OCI-LY7 (cell line): ENCODE data around the gene HMCN1. TPM values are rescaled to one million over a fixed set of nuclear protein-coding genes. Genes with fewer than 3 reads are reported as not detected.

Source experiments
- BruUV-seq: library from RNA; stranded (reverse); fragments of 400-500 nt; replicated peaks from 2 replicates; lab custom pipeline; 2021; lab: Mats Ljungman, UMichigan
- CTCF ChIA-PET: fragments of 300-600 bp; sonication (Branson Sonifier 250); formaldehyde crosslinking; loops from one replicate; lab custom pipeline; 2022; ENCODE audit warnings: antibody characterized with exemption; ENCODE audit not compliant: unreplicated experiment; lab: Charles Lee
- POLR2A ChIA-PET: fragments of 300-600 bp; sonication (Branson Sonifier 250); formaldehyde crosslinking; loops from one replicate; lab custom pipeline; 2022; ENCODE audit warnings: antibody characterized with exemption; lab: Charles Lee
- DNase-seq: peaks from one replicate; pipeline ENCODE4 v3.0.0-alpha.2; 2015; ENCODE audit warnings: low spot score
- H2AFZ ChIP-seq: fragments of 200-600 bp; sonication (generic), shearing (Covaris generic); 2 replicates; pipeline ENCODE4 v1.6.1; 2014; ENCODE audit warnings: mild to moderate bottlenecking, antibody characterized with exemption, low read length, moderate library complexity
- H3K27ac ChIP-seq: fragments of 200-600 bp; sonication (generic); 2 replicates; pipeline ENCODE4 v1.5.1; 2014; ENCODE audit warnings: mixed run types, low read depth, mild to moderate bottlenecking, moderate library complexity, low read length, inconsistent platforms; ENCODE audit not compliant: poor library complexity, severe bottlenecking
- H3K36me3 ChIP-seq: fragments of 200-600 bp; sonication (generic); 2 replicates; pipeline ENCODE4 v1.6.1; 2014; ENCODE audit warnings: mild to moderate bottlenecking, antibody characterized with exemption, low read length, moderate library complexity, mixed read lengths; ENCODE audit not compliant: insufficient read depth
- H3K4me1 ChIP-seq: fragments of 200-600 bp; sonication (generic); 2 replicates; pipeline ENCODE4 v1.5.1; 2014; ENCODE audit warnings: mild to moderate bottlenecking, low read length; ENCODE audit not compliant: insufficient read depth, poor library complexity, severe bottlenecking
- H3K4me2 ChIP-seq: fragments of 200-600 bp; sonication (generic); 2 replicates; pipeline ENCODE4 v1.6.1; 2014; ENCODE audit warnings: mild to moderate bottlenecking, low read length
- H3K4me3 ChIP-seq: fragments of 200-600 bp; sonication (generic); 2 replicates; pipeline ENCODE4 v1.5.1; 2014; ENCODE audit warnings: mild to moderate bottlenecking, low read depth, low read length; ENCODE audit not compliant: poor library complexity, severe bottlenecking
- H3K79me2 ChIP-seq: fragments of 200-600 bp; sonication (generic); 2 replicates; pipeline ENCODE4 v1.6.1; 2016; ENCODE audit warnings: low read depth, mild to moderate bottlenecking, low read length, moderate library complexity, mixed read lengths; ENCODE audit not compliant: insufficient read depth
- H3K9me2 ChIP-seq: fragments of 200-600 bp; sonication (generic); 2 replicates; pipeline ENCODE4 v1.6.1; 2016; ENCODE audit warnings: mild to moderate bottlenecking, low read length, mixed read lengths; ENCODE audit not compliant: insufficient read depth
- H3K9me3 ChIP-seq: fragments of 200-600 bp; sonication (generic); 2 replicates; pipeline ENCODE4 v1.6.1; 2014; ENCODE audit warnings: mild to moderate bottlenecking, mixed run types, low read length, mixed read lengths
- H4K20me1 ChIP-seq: fragments of 200-600 bp; sonication (generic); 2 replicates; pipeline ENCODE4 v1.6.1; 2014; ENCODE audit warnings: mild to moderate bottlenecking, antibody characterized with exemption, low read length, moderate library complexity, mixed read lengths; ENCODE audit not compliant: insufficient read depth
- CTCF ChIP-seq: fragments of 200-600 bp; sonication (generic); conservative IDR thresholded peaks from 2 replicates; pipeline ENCODE4 v1.5.1; 2014; ENCODE audit warnings: mild to moderate bottlenecking, antibody characterized with exemption, low read length, moderate library complexity, mixed read lengths
- EZH2phosphoT487 ChIP-seq: fragments of 200-600 bp; sonication (generic); IDR thresholded peaks from 2 replicates; pipeline ENCODE4 v1.6.1; 2018; ENCODE audit warnings: low read depth, borderline replicate concordance, mild to moderate bottlenecking, mixed run types, antibody characterized with exemption, low read length, moderate library complexity, mixed read lengths
- intact Hi-C: fragments of 100-400 bp; cut with micrococcal nuclease; formaldehyde crosslinking; loops from one replicate; pipeline ENCODE4 v1.10.0; 2022; ENCODE audit not compliant: unreplicated experiment
- total RNA-seq, 2 experiments: library from RNA; depleted of rRNA in 1 of 2; stranded (reverse); fragments of >200 nt in 1 of 2; shearing (Covaris generic) in 1 of 2; gene quantifications; 2 replicates each; pipeline ENCODE4 v1.2.3, GENCODE V29; 2014 to 2022

The HMCN1 gene
- total RNA-seq, 2 experiments from 2014 or later, result 0.02 TPM; not detected in 1

- Histone ChIP-seq H3K27ac (no peak overlapping the region), H3K36me3 (no peaks in the 10 kb centered on the region), H3K4me2 (no peak overlapping the region), H3K9me3 (no peaks in the 10 kb centered on the region), H3K79me2 (no peaks in the 10 kb centered on the region), H3K4me3 (no peak overlapping the region), H3K9me2 (no peaks in the 10 kb centered on the region; the same call in 1 of the 2 replicates), H3K4me1 (no peaks in the 10 kb centered on the region), H4K20me1 (no peaks in the 10 kb centered on the region), H2AFZ (no peak overlapping the region)
- ChIA-PET CTCF (no interaction called here), POLR2A (no interaction called here)
- no peak for DNase-seq
- no TSS peak for BruUV-seq
- no peak for TF ChIP-seq CTCF
- no peak for TF ChIP-seq EZH2phosphoT487
- intact Hi-C loops, result no loop called here
These were observed 18.1 kb upstream of the HMCN1 start for GRCh38 chr1:185716095-185716494.

GRCh38 chr1:185719021-185719420, 15.2 kb upstream of the HMCN1 start:
- no peak overlapping the region for H3K4me3 ChIP-seq
- CTCF ChIA-PET, result interaction anchor here (1.5 kb wide), 1 partner anchor 13 kb away, joined by 5 read pairs; no protein-coding TSS in a partner anchor
- no TSS peak for BruUV-seq
- H3K79me2 ChIP-seq, result no peaks in the 10 kb centered on the region
- H3K36me3 ChIP-seq, result no peaks in the 10 kb centered on the region
- no peaks in the 10 kb centered on the region for H4K20me1 ChIP-seq
- no peak for DNase-seq
- no peak overlapping the region for H3K27ac ChIP-seq
- no peaks in the 10 kb centered on the region; the same call in 1 of the 2 replicates for H3K9me2 ChIP-seq
- intact Hi-C loops, result loop anchor here (1.0 kb wide), 1 partner anchor 493 kb away; no protein-coding TSS in a partner anchor
- POLR2A ChIA-PET, result interaction anchor here (0.6 kb wide), 1 partner anchor 193 kb away, joined by 3 read pairs; no protein-coding TSS in a partner anchor
- TF ChIP-seq EZH2phosphoT487 (no peak), CTCF (no peak)
- H3K9me3 ChIP-seq, result no peaks in the 10 kb centered on the region
- H3K4me1 ChIP-seq, result no peaks in the 10 kb centered on the region
- no peak overlapping the region for H2AFZ ChIP-seq
- no peak overlapping the region for H3K4me2 ChIP-seq

- no TSS peak for BruUV-seq
- ChIA-PET POLR2A (interaction anchor here (1.0 kb wide), 1 partner anchor 40 kb away, joined by 3 read pairs; no protein-coding TSS in a partner anchor), CTCF (interaction anchor here (1.5 kb wide), 1 partner anchor 12 kb away, joined by 5 read pairs; no protein-coding TSS in a partner anchor)
- intact Hi-C loops, result no loop called here
- Histone ChIP-seq H3K9me2 (no peaks in the 10 kb centered on the region; the same call in 1 of the 2 replicates), H3K9me3 (no peaks in the 10 kb centered on the region), H2AFZ (no peak overlapping the region), H3K4me1 (no peaks in the 10 kb centered on the region), H3K4me2 (no peak overlapping the region), H3K79me2 (no peaks in the 10 kb centered on the region), H3K27ac (no peak overlapping the region), H3K4me3 (no peak overlapping the region), H4K20me1 (no peaks in the 10 kb centered on the region), H3K36me3 (no peaks in the 10 kb centered on the region)
- peak; percentile 10 for DNase-seq
- TF ChIP-seq CTCF (peak; percentile 78), EZH2phosphoT487 (no peak)
These were observed 13.4 kb upstream of the HMCN1 start for GRCh38 chr1:185720633-185721272.
